HepG2 (cell line): ENCODE data around the gene PIP5K1C. TPM values are rescaled to one million over a fixed set of nuclear protein-coding genes. Genes with fewer than 3 reads are reported as not detected.

ENCODE experiments used
- TAF15 ChIP-seq: fragments of 200-400 bp; formaldehyde crosslinking; IDR thresholded peaks from one replicate; pipeline ENCODE4 v1.6.1; 2018; ENCODE audit warnings: mild to moderate bottlenecking, low read depth, low read length; ENCODE audit not compliant: poor library complexity, severe bottlenecking
- USF2 ChIP-seq, 2 experiments: sonication (generic) in 1 of 2; formaldehyde crosslinking in 1 of 2; IDR thresholded peaks; 2 replicates each; pipeline versions ENCODE4 v1.5.1 to v1.6.1; 2011 to 2020; ENCODE audit warnings: borderline replicate concordance in 1 of 2, low read depth in 1 of 2, low read length in 1 of 2, mild to moderate bottlenecking in 1 of 2, missing genetic modification reagents in 1 of 2, moderate library complexity in 1 of 2
- ZFX ChIP-seq: sonication (generic); formaldehyde crosslinking; IDR thresholded peaks from 2 replicates; pipeline ENCODE4 v1.4.0; 2020; ENCODE audit warnings: mild to moderate bottlenecking, low read depth, missing genetic modification reagents, moderate library complexity
- ZMAT3 ChIP-seq: sonication (generic); formaldehyde crosslinking; conservative IDR thresholded peaks from 2 replicates; pipeline ENCODE4 v1.7.0; 2021; ENCODE audit warnings: missing genetic modification reagents
- ZNF589 ChIP-seq: sonication (generic); formaldehyde crosslinking; conservative IDR thresholded peaks from 2 replicates; pipeline ENCODE4 v1.8.0; 2022; ENCODE audit warnings: mild to moderate bottlenecking, moderate library complexity, missing genetic modification reagents
- ZNF687 ChIP-seq: sonication (generic); formaldehyde crosslinking; IDR thresholded peaks from 2 replicates; pipeline ENCODE4 v1.5.1; 2020; ENCODE audit warnings: mild to moderate bottlenecking, missing genetic modification reagents, moderate library complexity
- polyA plus RNA-seq, 8 experiments: library from polyadenylated mRNA; depleted of rRNA in 3 of 8; stranded (reverse) in 7 of 8; unstranded in 1 of 8; fragments of >200 nt; fragmentation: Illumina TruSeq in 4 of 8; extraction: Trizol in 4 of 8; gene quantifications; 2 replicates each; pipeline versions ENCODE4 v1.2.1 to v1.2.3, GENCODE V29; 2011 to 2016; ENCODE audit warnings: low read depth in 4 of 8, missing spikeins in 1 of 8, mixed read lengths in 1 of 8; ENCODE audit not compliant: insufficient read depth in 1 of 8
- total RNA-seq, 5 experiments: library from RNA; depleted of rRNA; stranded (reverse); fragments of >200 nt; fragmentation: Illumina TruSeq; extraction: Trizol; gene quantifications; 2 replicates each; pipeline ENCODE4 v1.2.3, GENCODE V29; 2016; ENCODE audit warnings: low read depth in 1 of 5
- TF ChIP-seq, protein P1 (sequence below): sonication (generic); formaldehyde crosslinking; IDR thresholded peaks from 2 replicates; pipeline ENCODE4 v1.5.0; 2020; ENCODE audit warnings: mild to moderate bottlenecking, missing genetic modification reagents

PIP5K1C gene
- total and polyA plus RNA-seq, 2 of the 13 experiments (the other 11 are each of a cell fraction or from before 2014, with no cell fraction given) = 3.6 to 4.3 TPM

DNA sequence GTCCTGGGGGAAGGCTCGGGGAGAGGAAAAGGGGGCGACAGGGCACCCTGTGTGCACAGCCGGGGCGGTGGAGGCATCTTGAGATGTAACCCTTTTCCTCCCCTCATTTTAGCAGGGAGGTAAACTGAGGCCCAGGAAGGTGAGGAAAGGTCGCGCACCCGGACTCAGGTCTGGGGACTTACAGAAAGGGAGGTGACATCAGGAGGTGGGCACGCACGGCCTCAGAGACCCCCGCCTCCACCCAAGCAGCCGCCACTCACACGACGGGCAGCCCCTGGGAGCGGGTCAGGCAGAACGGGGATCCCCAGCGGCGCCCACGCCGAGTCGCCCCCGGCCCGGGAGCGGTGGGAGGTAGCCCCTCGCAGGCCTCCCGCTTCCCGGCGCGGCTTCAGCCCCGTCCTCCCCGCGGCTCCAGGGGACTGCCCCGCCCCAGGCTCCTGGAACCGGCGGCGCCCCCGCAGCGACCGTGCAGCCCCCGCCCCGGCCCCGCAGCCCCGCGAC is 477 bp downstream of the PIP5K1C start (continued):
- TF ChIP-seq USF2 (IDR thresholded peaks at IDR 0.05; ENCODE audit: low read depth, low read length) = no peak
- no peak for TF ChIP-seq USF2 (CRISPR knock-in tag; IDR thresholded peaks at IDR 0.05; ENCODE audit: borderline replicate concordance)
- TF ChIP-seq, protein P1, sequence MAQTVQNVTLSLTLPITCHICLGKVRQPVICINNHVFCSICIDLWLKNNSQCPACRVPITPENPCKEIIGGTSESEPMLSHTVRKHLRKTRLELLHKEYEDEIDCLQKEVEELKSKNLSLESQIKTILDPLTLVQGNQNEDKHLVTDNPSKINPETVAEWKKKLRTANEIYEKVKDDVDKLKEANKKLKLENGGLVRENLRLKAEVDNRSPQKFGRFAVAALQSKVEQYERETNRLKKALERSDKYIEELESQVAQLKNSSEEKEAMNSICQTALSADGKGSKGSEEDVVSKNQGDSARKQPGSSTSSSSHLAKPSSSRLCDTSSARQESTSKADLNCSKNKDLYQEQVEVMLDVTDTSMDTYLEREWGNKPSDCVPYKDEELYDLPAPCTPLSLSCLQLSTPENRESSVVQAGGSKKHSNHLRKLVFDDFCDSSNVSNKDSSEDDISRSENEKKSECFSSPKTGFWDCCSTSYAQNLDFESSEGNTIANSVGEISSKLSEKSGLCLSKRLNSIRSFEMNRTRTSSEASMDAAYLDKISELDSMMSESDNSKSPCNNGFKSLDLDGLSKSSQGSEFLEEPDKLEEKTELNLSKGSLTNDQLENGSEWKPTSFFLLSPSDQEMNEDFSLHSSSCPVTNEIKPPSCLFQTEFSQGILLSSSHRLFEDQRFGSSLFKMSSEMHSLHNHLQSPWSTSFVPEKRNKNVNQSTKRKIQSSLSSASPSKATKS (CRISPR knock-in tag) = no peak
- no peak for TF ChIP-seq TAF15
- 0 out of 2 replicates have a peak, but pooled peaks have one; percentile 26 for TF ChIP-seq ZNF589
- 0 out of 2 replicates have a peak, but pooled peaks have one; percentile 2 for TF ChIP-seq ZFX (CRISPR knock-in tag)
- TF ChIP-seq ZMAT3 (CRISPR knock-in tag) = 0 out of 2 replicates have a peak, but pooled peaks have one; percentile 1
- TF ChIP-seq ZNF687 = peak; percentile 34
